GM21737 (cell line): Measurements from ENCODE around the gene NELL2.
"Not testable (repeated sequence)": the region's sequence is repeated elsewhere in the genome, so short reads cannot be mapped to it uniquely, and the experiment has no call there.

Source experiments
- ATAC-seq: cut with Tn5 transposase; IDR thresholded peaks from one replicate; pipeline ENCODE4 v1.9.1; 2021; ENCODE audit warnings: mild to moderate bottlenecking, moderate library complexity; ENCODE audit not compliant: unreplicated experiment

Gene NELL2

GRCh38 chr12:44779766-44780165 lies 96.3 kb downstream of the NELL2 start:
- ATAC-seq, result no peak

DNA sequence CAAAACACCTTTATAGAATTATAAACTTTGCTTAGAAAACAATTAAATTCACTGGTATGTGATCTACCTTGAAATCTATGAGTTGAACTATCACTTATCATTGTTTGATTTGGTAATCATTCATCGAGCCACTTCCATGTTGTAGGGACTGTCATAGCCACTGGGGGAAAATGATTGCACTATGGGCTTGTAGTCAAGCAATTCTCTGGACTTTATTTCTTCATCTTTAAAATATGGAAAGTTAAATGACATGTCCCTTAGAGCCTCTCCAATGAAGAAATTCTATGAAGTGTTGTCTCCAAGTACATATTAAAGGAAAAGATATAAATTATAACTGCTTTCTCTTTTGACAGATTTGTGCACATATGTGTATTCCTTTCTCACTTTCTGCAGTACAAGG lies 97.3 kb downstream of the NELL2 start:
- no peak for ATAC-seq

DNA sequence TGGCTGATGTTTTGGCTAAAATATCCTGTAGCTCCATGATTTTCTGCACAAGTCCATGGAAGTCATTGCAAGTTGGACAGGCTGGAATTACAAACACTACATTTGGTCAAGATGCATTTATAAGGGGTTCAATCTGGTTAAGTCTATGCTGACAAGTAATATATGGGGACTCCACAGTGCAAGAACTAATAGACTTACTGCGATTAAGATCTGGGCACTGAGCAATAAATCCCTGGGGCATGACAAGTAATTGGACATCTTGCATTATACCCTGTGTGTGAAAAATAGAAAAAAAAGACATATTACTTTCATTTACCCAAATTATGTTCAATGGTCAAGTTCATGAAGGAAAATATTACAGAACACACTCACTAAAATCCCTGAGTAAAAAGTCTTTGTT lies 99.1 kb downstream of the NELL2 start:
- ATAC-seq, result no peak

- ATAC-seq, result no peak
Measured at GRCh38 chr12:44775901-44776300, 100.2 kb downstream of the NELL2 start.

DNA sequence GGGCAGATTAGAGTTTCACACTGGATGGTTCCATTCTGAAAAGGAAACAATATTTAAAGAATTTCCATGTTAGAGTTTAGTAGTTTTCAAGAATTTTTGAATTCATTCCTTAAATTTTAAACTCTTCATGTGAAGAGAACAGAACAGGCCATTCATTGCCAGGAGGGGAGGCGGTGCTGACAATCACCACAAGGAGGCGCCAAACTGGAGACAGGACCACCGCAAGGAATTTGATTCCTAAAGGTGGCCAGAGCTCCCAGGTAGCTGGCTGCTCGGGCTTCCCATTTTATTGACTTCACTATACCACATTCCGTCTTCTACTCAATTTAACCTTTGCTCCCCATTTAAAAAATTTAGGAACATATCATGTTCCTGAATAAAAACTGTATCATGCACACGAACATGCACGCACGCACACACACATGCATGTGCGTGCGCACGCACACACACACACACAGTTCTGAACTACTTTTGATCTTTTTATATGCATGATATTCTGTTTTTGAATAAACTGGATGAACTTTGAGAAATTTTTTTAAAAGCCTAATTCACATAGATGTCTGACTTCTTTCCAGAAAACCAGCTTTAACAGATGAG lies 101.2 kb downstream of the NELL2 start:
- no peak for ATAC-seq

DNA sequence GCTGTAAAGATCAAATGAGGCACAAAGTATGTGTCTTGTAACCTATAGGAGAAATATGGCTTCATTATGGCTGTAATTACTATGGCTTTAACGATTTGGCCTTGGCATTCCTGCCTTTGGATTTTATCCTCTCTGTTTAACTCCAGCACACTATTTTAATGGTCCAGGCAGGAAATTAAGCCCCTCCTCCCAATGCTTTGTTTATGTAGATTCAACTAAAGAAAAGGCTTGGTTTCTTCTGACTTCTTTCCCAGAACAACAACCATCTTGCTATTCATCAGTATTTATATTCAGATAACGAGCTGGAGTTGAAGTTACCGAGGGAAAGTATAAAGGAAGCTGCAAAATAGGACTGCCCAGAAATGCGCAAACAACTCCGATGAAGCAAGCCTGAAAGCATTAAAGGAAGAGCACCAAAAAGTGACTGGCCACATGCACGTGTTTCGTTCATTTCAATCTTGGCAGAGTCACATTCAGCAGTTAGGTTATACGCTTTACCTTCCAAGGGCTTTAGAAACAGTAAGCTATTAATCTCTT lies 104.6 kb downstream of the NELL2 start:
- ATAC-seq, result no peak

DNA sequence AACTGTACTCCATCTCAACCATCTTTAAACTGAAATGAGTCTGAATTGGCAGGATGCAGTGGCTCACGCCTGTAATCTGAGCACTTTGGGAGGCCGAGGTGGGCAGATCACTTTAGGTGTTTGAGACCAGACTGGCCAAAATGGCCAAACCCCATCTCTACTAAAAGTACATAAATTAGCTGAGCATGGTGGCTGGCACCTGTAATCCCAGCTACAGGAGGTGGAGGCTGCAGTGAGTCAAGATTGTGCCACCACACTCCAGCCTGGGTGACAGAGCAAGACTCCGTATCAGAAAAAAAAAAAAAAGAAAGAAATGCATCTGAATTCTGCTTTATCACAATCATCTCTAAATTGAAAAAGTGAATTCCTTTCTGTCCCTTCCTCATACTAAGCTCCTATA lies 110.3 kb downstream of the NELL2 start:
- ATAC-seq, result no peak

DNA sequence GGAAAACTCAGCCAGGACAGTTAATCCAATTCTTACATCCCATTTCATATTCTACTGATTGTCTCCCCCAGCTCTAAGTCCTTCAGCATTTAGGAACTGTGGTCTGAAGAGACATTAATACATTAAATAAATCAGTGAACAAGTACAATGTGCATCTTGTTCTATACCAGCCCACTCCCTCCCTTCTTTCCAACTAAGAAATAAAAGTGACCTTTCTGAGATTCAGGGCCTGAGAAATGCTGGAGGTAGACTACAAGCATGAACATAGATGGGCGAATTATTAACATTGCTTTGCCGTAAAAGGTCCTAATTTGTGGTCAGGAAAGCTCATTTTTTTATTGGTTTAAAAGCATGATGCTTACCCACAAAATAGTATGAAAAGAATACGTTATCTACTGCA lies 113.1 kb downstream of the NELL2 start:
- ATAC-seq, result no peak

DNA sequence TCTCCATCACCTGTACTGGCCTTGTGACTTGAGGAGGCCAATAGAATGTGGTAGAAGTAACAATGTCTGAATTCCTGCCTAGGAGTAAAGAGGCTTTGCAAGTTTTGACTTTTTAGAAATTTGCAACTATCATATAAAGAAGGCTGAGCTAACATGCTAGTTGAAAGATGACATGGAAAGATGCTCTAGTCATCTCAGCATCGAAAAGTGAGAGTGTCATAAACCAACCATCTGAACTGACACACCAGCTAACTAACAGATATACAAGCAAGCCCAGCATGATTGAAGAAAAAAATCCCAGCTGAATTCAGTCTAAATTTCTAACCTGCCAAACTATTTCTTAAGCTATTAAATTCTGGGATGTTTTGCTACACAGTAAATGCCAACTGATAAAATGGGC lies 116.8 kb downstream of the NELL2 start:
- ATAC-seq, result no peak

DNA sequence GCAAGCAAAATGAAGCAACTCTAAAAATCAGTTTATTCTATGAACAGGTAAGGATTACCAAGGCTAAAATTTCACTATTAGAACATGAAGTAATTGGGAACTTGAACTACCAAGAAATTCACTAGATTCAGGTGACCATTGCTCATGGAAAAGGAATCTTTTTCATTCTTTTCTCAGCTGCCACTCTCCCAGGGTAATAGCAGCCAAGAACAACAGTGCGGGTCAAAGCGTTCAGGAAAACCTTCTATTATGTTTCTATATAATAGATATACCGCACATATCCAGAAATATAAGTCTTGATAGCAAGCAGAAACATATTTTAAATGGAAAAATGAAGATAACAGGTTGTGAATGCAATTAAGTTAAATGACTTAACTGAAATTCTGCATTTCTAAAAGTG lies 125.6 kb downstream of the NELL2 start:
- no peak for ATAC-seq

DNA sequence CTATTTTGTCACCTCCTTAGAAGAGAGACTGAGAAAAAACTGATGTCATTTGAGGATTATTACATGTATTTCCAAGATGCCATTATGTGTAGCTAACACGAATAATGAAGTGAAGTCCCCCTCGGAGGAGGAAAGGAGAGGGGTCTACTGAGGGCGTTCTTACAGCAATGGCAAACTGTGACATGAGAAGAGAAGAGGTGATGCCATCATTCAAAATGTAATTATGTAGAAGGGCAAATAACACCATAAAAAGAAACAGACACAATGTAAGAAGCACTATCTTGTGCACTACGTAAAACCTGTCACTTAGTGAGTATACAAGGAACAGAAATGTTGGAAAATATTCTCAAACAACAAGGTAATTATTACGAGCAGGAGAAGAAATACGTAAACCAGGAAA lies 126.5 kb downstream of the NELL2 start:
- no peak for ATAC-seq

DNA sequence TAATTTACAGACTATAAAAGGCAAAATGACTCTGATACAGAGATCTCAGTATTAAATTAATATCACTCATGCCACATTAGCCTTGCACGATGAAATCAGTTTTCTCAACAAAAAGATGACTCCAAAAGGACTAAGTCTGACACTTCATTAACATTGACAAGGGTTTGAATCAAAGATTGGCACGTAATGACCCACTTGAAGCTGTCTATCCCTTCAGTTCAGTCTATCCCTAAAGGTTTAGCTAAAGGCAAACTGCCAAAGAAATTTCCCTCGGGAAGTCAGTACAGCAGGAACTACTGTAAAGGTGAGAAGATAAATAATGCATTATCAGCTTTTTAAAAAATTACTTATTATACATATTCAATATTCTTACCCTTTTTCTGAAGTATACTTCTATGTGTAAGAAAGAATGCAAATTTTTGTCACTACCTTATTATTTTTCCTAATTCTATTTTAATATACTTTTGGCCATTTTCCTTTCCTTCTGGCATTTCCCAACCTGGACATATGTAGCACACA lies 127.1 kb downstream of the NELL2 start:
- ATAC-seq, result no peak

- not testable (repeated sequence) for ATAC-seq
Measured at GRCh38 chr12:44741292-44741980, 134.7 kb downstream of the NELL2 start.

DNA sequence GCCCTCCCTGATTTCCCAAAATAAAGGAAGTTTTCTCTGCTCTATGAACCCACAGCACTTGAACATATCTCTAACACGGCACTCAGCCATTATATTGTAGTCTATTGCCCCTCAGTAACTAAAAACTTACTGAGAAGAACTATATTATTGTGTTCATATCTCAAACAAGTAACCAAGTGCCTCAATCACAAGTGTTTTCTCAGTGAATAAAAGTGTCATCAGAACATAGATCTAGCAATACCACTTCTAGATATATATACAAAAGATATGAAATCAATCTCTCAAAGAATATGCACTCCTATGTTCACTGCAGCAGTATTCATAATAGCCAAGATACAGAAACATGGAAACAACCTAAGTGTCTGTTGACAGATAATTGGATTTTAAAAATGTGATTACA lies 138.1 kb downstream of the NELL2 start:
- ATAC-seq, result no peak

DNA sequence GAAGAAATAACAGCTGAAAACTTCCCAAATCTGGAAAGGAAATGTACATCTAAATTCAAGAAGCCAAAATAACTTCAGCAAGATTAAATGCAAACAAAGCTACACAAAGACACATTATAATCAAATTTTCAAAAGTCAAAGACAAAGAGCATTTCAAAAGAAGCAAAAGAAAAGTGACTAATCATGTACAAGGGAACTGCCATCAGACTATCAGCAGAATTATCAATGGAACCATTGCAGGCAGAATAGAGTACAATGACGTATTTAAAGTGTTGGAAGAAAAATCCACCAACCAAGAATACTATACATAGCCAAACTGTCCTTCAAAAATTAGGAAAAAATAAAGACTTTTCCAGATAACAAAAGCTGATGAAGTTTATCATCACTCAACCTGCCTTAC lies 147.5 kb downstream of the NELL2 start:
- no peak for ATAC-seq

DNA sequence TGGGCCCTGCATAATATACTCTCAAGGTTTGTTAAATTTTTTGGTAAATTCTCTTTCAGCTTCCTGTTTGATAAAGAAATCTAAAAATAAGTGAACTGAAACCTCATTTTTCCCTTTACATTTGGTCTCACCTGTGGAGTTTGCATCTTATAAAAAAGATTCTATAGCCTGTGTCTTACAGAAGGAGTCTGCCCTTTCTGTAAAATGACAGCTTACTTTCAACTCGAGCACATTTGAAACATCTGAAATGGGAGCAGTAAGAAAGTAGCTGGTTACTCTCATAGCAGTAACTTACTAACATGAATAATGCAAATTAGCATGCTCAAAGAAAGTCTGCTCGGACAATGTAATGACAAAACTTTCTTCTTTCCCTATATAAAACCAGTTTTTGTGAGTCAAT lies 155.8 kb downstream of the NELL2 start:
- ATAC-seq, result no peak

- ATAC-seq, result no peak
Measured at GRCh38 chr12:44717612-44718011, 158.5 kb downstream of the NELL2 start.

DNA sequence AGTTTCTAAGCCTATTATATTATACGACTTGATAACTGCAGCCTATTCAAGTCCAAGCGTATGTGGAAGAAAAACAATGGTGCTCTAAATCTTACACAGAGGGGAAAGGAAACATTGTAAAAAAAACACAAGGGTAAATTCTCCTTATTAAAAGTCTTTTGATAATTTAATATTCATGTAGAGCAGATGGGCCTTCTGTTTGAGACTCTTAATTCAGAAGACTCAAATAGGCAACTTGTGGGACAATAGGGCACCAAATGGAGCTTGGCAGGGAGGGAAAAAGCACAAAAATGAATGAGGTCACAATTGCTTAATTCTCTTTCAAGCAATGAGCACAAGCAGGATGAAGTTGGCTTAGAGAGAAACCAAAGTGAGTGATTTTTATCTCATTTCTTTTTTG lies 159.4 kb downstream of the NELL2 start:
- ATAC-seq, result no peak

DNA sequence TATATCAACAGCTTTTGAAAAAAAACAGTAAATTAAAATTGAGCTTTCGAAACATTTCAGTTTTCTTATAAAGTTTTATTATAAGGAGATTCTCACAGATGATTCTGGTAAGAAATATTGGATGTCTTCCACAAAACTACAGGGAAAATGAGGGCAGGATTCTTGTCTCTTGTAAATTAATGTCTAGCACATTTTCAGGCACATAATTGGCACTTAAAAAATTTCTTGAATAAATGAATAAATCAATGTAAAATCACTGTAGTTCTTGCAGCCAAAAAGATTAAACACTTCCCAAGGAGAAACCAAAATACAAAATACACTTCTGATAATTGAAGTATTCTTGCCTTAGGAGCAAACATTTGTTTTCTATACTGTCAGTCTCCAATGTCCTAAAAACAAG lies 164.4 kb downstream of the NELL2 start:
- no peak for ATAC-seq

DNA sequence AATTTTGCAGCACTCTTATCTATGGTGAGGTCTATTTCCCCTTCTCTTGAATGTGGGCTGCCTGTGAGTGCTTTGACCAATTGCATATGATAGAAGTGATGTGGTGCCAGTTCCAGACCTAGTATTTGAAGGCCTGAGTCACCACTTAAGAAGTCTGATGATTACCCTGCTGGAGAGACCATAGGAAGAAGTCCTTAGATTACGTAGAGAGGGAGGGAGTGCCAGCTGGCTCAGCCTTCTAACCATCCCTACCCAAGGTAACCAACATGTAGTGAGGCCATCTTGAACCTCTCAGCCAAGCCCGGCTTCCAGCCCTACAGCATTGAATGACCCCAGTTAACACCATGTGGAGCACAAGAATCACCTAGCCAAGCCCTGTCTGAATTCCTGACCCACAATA lies 166.9 kb downstream of the NELL2 start:
- no peak for ATAC-seq

DNA sequence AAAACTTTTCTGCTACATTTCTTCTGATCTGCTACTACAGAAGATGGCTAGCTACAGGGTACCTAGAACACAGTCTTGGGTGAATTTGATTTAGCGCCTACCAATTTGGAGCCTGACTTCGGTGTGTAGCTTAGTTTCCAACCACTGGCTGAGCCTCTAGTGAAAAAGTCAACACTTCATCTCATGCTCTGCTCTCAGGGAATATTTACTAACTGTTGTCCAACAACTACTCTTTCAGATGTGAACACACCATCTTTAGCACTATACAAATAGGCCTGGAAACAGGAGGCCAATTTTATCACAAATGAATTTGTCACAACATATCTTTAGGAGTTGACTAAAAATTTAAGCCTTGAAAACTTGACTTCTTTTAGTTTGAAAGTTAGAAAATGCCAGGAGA lies 167.9 kb downstream of the NELL2 start:
- no peak for ATAC-seq

- ATAC-seq, result no peak
Measured at GRCh38 chr12:44703182-44703910, 172.8 kb downstream of the NELL2 start.
